ENCODE results near the gene INPP5D.

GRCh38 chr2:233064530-233065199 lies 4.5 kb downstream of the INPP5D start:
- no peak for TF ChIP-seq CTCF (IDR thresholded peaks at IDR 0.05; ENCODE audit: borderline replicate concordance, extremely low read depth, low read length, poor library complexity, severe bottlenecking)
- no peak for TF ChIP-seq EZH2 (IDR thresholded peaks at IDR 0.05; ENCODE audit: borderline replicate concordance, low read depth, low read length, severe bottlenecking)
